Stimulated activated CD4-positive, alpha-beta T cell treated with anti-CD3 and anti-CD28 coated beads, Interleukin-1b, Interleukin-23, amount 100 ng/mL, for 24 hours (primary cell): ENCODE data around the gene KLK4.

Experiments used
- DNase-seq, 4 experiments: peaks; one replicate each; pipeline ENCODE4 v3.0.0-alpha.2; 2020; ENCODE audit warnings: low read depth in 4 of 4, low spot score in 1 of 4

The KLK4 gene

GRCh38 chr19:50911206-50912101 is at the start of gene KLK4:
Gene KLK4, minus strand, starts transcription at chr19:50911395. Its CDS starts 657 bp downstream, at chr19:50910738.
- DNase-seq: no peak

GRCh38 chr19:50959731-50960500 is 48.7 kb upstream of the KLK4 start:
- DNase-seq: no peak

GRCh38 chr19:50957587-50957986 is 46.4 kb upstream of the KLK4 start:
- DNase-seq: no peak

GRCh38 chr19:50952910-50953309 is 41.7 kb upstream of the KLK4 start, which contains the start of gene KLK5:
Gene KLK5, minus strand, starts transcription at chr19:50953038. Its CDS starts 381 bp downstream, at chr19:50952657.
- DNase-seq: no peak

- DNase-seq: no peak
These were observed 38.7 kb upstream of the KLK4 start for GRCh38 chr19:50949861-50950260.

- no peak for DNase-seq
These were observed 35.9 kb upstream of the KLK4 start for GRCh38 chr19:50947123-50947522.

- no peak for DNase-seq
These were observed 33.6 kb upstream of the KLK4 start for GRCh38 chr19:50944795-50945194.

- DNase-seq: no peak
These were observed 32.1 kb upstream of the KLK4 start for GRCh38 chr19:50943074-50943828.

GRCh38 chr19:50939596-50939995 is 28.4 kb upstream of the KLK4 start:
- no peak for DNase-seq

GRCh38 chr19:50933640-50934039 is 22.4 kb upstream of the KLK4 start:
- no peak for DNase-seq

- no peak for DNase-seq
These were observed 21.5 kb upstream of the KLK4 start for GRCh38 chr19:50932690-50933083.

GRCh38 chr19:50932018-50932689 is 21.0 kb upstream of the KLK4 start:
- no peak for DNase-seq

GRCh38 chr19:50931023-50931422 is 19.8 kb upstream of the KLK4 start:
- no peak for DNase-seq

GRCh38 chr19:50928831-50929230 is 17.6 kb upstream of the KLK4 start:
- no peak for DNase-seq

- no peak for DNase-seq
These were observed 14.9 kb upstream of the KLK4 start for GRCh38 chr19:50926144-50926543.

GRCh38 chr19:50925734-50926133 is 14.5 kb upstream of the KLK4 start:
- DNase-seq: no peak

GRCh38 chr19:50924586-50924985 is 13.4 kb upstream of the KLK4 start:
- DNase-seq: no peak

GRCh38 chr19:50922317-50922853 is 11.2 kb upstream of the KLK4 start:
- DNase-seq: peak; percentile 61 to 68 (median 66)

- no peak for DNase-seq
These were observed 10.5 kb upstream of the KLK4 start for GRCh38 chr19:50921426-50922316.

GRCh38 chr19:50916069-50916468 is 4.9 kb upstream of the KLK4 start:
- DNase-seq: no peak
